H1 (cell line): ENCODE results near the gene NECAB3. TPM values are rescaled to one million over a fixed set of nuclear protein-coding genes. Genes with fewer than 3 reads are reported as not detected.

Experiments
- CTCF ChIA-PET: fragments of 300-600 bp; sonication (Branson Sonifier 250); formaldehyde crosslinking; loops from one replicate; lab custom pipeline; 2021; ENCODE audit not compliant: partially characterized antibody; lab: Charles Lee
- POLR2A ChIA-PET: fragments of 300-600 bp; sonication (Branson Sonifier 250); formaldehyde crosslinking; loops from one replicate; lab custom pipeline; 2021; ENCODE audit warnings: inconsistent platforms; ENCODE audit not compliant: partially characterized antibody; lab: Charles Lee
- DNase-seq, 2 experiments: peaks; one replicate each; pipeline versions ENCODE4 v3.0.0 to v3.0.0-alpha.2; 2010 to 2022; ENCODE audit warnings: low spot score in 2 of 2, low read depth in 1 of 2, mixed read lengths in 1 of 2
- FAIRE-seq: peaks from 2 replicates; lab custom pipeline; 2011; peaks lifted over from hg19 to GRCh38; lab: Jason Lieb, UNC
- H2AFZ ChIP-seq: 2 replicates; pipeline ENCODE4 v1.8.1; 2012; ENCODE audit warnings: low read length, inconsistent platforms
- H2AK5ac ChIP-seq: 2 replicates; pipeline ENCODE4 v1.6.1; 2013; ENCODE audit warnings: low read depth, low read length
- H2BK120ac ChIP-seq: replicated peaks from 2 replicates; pipeline ENCODE3; 2013; ENCODE audit warnings: low read depth, low read length, inconsistent platforms
- H2BK12ac ChIP-seq: 2 replicates; pipeline ENCODE4 v1.6.1; 2013; ENCODE audit warnings: low read depth, low read length
- H2BK15ac ChIP-seq: 2 replicates; pipeline ENCODE4 v1.6.1; 2013; ENCODE audit warnings: low read length
- H2BK20ac ChIP-seq: 2 replicates; pipeline ENCODE4 v1.6.1; 2013; ENCODE audit warnings: low read length
- H2BK5ac ChIP-seq: 2 replicates; pipeline ENCODE4 v1.6.1; 2013; ENCODE audit warnings: low read depth, low read length
- H3K14ac ChIP-seq: 2 replicates; pipeline ENCODE4 v1.6.1; 2013; ENCODE audit warnings: inconsistent platforms; ENCODE audit not compliant: insufficient read length
- H3K18ac ChIP-seq: 2 replicates; pipeline ENCODE4 v1.6.1; 2013; ENCODE audit warnings: low read length; ENCODE audit errors: extremely low read depth
- H3K23ac ChIP-seq: 2 replicates; pipeline ENCODE4 v1.6.1; 2013; ENCODE audit warnings: inconsistent platforms; ENCODE audit not compliant: insufficient read length
- H3K23me2 ChIP-seq: 2 replicates; pipeline ENCODE4 v1.6.1; 2013; ENCODE audit warnings: low read depth, low read length
- H3K27ac ChIP-seq: 2 replicates; pipeline ENCODE4 v1.6.1; 2011; ENCODE audit warnings: low read depth, low read length, inconsistent platforms
- H3K27me3 ChIP-seq, 4 experiments: replicated peaks in 1 of 4; 1 replicate in 1 of 4; 2 replicates in 3 of 4; pipeline versions ENCODE4 v1.6.1 to v1.8.1; 2011 to 2013; ENCODE audit warnings: low read length in 3 of 4, mild to moderate bottlenecking in 3 of 4, inconsistent platforms in 2 of 4, mixed read lengths in 2 of 4, moderate library complexity in 1 of 4; ENCODE audit not compliant: control insufficient read depth in 3 of 4, insufficient read depth in 3 of 4; ENCODE audit errors: extremely low read depth in 1 of 4
- H3K36me3 ChIP-seq, 4 experiments: 2 replicates each; pipeline versions ENCODE4 v1.6.1 to v1.8.1; 2011 to 2013; ENCODE audit warnings: mild to moderate bottlenecking in 4 of 4, low read length in 3 of 4, moderate library complexity in 2 of 4, control low read depth in 1 of 4, inconsistent platforms in 1 of 4; ENCODE audit not compliant: insufficient read depth in 4 of 4, control insufficient read depth in 2 of 4
- H3K4ac ChIP-seq: replicated peaks from 2 replicates; pipeline ENCODE3; 2013; ENCODE audit warnings: low read length, low read depth, mixed read lengths, inconsistent platforms; ENCODE audit not compliant: insufficient read length
- H3K4me1 ChIP-seq, 4 experiments: replicated peaks in 1 of 4; 1 replicate in 1 of 4; 2 replicates in 3 of 4; pipeline versions ENCODE4 v1.6.1 to v1.8.1; 2011 to 2013; ENCODE audit warnings: low read length in 3 of 4, inconsistent platforms in 2 of 4, mixed read lengths in 1 of 4; ENCODE audit not compliant: insufficient read depth in 4 of 4, control insufficient read depth in 3 of 4
- H3K4me2 ChIP-seq, 2 experiments: 2 replicates each; pipeline versions ENCODE4 v1.6.1 to v1.8.1; 2011 to 2013; ENCODE audit warnings: low read depth in 2 of 2, low read length in 2 of 2, control low read depth in 1 of 2, inconsistent platforms in 1 of 2, mild to moderate bottlenecking in 1 of 2; ENCODE audit not compliant: insufficient read depth in 1 of 2
- H3K4me3 ChIP-seq, 4 experiments: fragments of 200-600, 300-600 bp in 1 of 4; sonication (generic), shearing (Covaris generic), sonication (Bioruptor Twin) in 1 of 4; 2 replicates each; pipeline versions ENCODE4 v1.5.1 to v1.8.1; 2011 to 2016; ENCODE audit warnings: low read length in 4 of 4, low read depth in 3 of 4, control low read depth in 2 of 4, inconsistent platforms in 2 of 4, mild to moderate bottlenecking in 2 of 4, mixed read lengths in 1 of 4, moderate library complexity in 1 of 4; ENCODE audit not compliant: insufficient read depth in 2 of 4; ENCODE audit errors: extremely low read depth in 1 of 4
- H3K56ac ChIP-seq: replicated peaks from 2 replicates; pipeline ENCODE3; 2013; ENCODE audit warnings: low read depth, mild to moderate bottlenecking, mixed read lengths, low read length, inconsistent platforms; ENCODE audit not compliant: insufficient read length
- H3K79me1 ChIP-seq: 2 replicates; pipeline ENCODE4 v1.6.1; 2013; ENCODE audit warnings: low read depth, low read length, control low read depth
- H3K79me2 ChIP-seq, 2 experiments: 2 replicates each; pipeline versions ENCODE4 v1.6.1 to v1.8.1; 2012 to 2013; ENCODE audit warnings: low read length in 2 of 2, mild to moderate bottlenecking in 2 of 2, inconsistent platforms in 1 of 2; ENCODE audit not compliant: insufficient read depth in 2 of 2, control insufficient read depth in 1 of 2
- H3K9ac ChIP-seq, 4 experiments: replicated peaks in 1 of 4; 1 replicate in 1 of 4; 2 replicates in 3 of 4; pipeline versions ENCODE4 v1.6.1 to v1.8.1; 2011 to 2013; ENCODE audit warnings: low read depth in 3 of 4, low read length in 3 of 4, control low read depth in 2 of 4, mild to moderate bottlenecking in 2 of 4, moderate library complexity in 2 of 4, inconsistent platforms in 1 of 4; ENCODE audit errors: extremely low read depth in 1 of 4
- H3K9me3 ChIP-seq, 2 experiments: 2 replicates each; pipeline versions ENCODE4 v1.6.1 to v1.8.1; 2012 to 2013; ENCODE audit warnings: mild to moderate bottlenecking in 2 of 2, moderate library complexity in 2 of 2, control low read depth in 1 of 2, inconsistent platforms in 1 of 2, low read depth in 1 of 2, low read length in 1 of 2, mixed read lengths in 1 of 2; ENCODE audit not compliant: insufficient read depth in 2 of 2
- H4K20me1 ChIP-seq, 2 experiments: replicated peaks in 1 of 2; 2 replicates each; pipeline versions ENCODE3 to v1.8.1; 2011 to 2013; ENCODE audit warnings: inconsistent platforms in 2 of 2, low read length in 2 of 2, mild to moderate bottlenecking in 1 of 2; ENCODE audit not compliant: insufficient read depth in 2 of 2, control insufficient read depth in 1 of 2
- H4K5ac ChIP-seq: 2 replicates; pipeline ENCODE4 v1.6.1; 2013; ENCODE audit warnings: low read length, low read depth, mixed read lengths, inconsistent platforms; ENCODE audit not compliant: insufficient read length
- H4K8ac ChIP-seq: 2 replicates; pipeline ENCODE4 v1.8.0; 2013; ENCODE audit warnings: mild to moderate bottlenecking, moderate library complexity, low read length, inconsistent platforms; ENCODE audit not compliant: insufficient read depth; ENCODE audit errors: extremely low read depth
- H4K91ac ChIP-seq: replicated peaks from 2 replicates; pipeline ENCODE3; 2013; ENCODE audit warnings: low read length, mixed read lengths, inconsistent platforms; ENCODE audit not compliant: insufficient read length
- CTCF ChIP-seq, 3 experiments: IDR thresholded peaks; 1 replicate in 2 of 3; 2 replicates in 1 of 3; pipeline versions ENCODE4 v1.5.1 to v1.6.1; 2011; ENCODE audit warnings: low read length in 3 of 3, mild to moderate bottlenecking in 3 of 3, inconsistent platforms in 2 of 3, low read depth in 1 of 3, moderate library complexity in 1 of 3; ENCODE audit not compliant: insufficient read depth in 1 of 3; ENCODE audit errors: control extremely low read depth in 1 of 3
- E2F6 ChIP-seq: IDR thresholded peaks from 2 replicates; pipeline ENCODE4 v1.6.1; 2012; ENCODE audit warnings: inconsistent platforms
- MAX ChIP-seq: IDR thresholded peaks from 2 replicates; pipeline ENCODE4 v1.6.1; 2012; ENCODE audit warnings: inconsistent platforms
- WGBS, 2 experiments: shearing (Covaris generic) in 1 of 2; methylation state at CpG; one replicate each; pipeline versions ENCODE4 v1.1.6 to v1.1.7; 2013 to 2015; ENCODE audit warnings: low lambda C conversion rate in 2 of 2, mixed read lengths in 2 of 2, inconsistent platforms in 1 of 2, low coverage in 1 of 2, missing lambda C conversion rate in 1 of 2; ENCODE audit not compliant: insufficient replicate concordance in 2 of 2, insufficient coverage in 1 of 2, insufficient read length in 1 of 2; ENCODE audit errors: extremely low coverage in 1 of 2, missing lambda C conversion rate in 1 of 2; 5-methylcytosine and 5-hydroxymethylcytosine counted together
- polyA plus RNA-seq, 7 experiments: library from polyadenylated mRNA; depleted of rRNA in 3 of 7; stranded (reverse) in 5 of 7; unstranded in 2 of 7; fragments of >200 nt in 5 of 7; fragments of 200-250 nt in 2 of 7; gene quantifications; 1 replicate in 5 of 7; 2 replicates in 1 of 7; 4 replicates in 1 of 7; pipeline versions ENCODE4 v1.2.1 to v1.2.3, GENCODE V29; 2011 to 2013; ENCODE audit warnings: missing spikeins in 2 of 7, mixed read lengths in 2 of 7
- total RNA-seq: library from RNA; stranded (reverse); fragmentation: NEBNext Ultra II Directional; extraction: Animal tissue kit (Norgen Biotek cat#: 25700); gene quantifications from 2 replicates; pipeline ENCODE4 v1.2.1, GENCODE V29; 2021

NECAB3 gene
- total and polyA plus RNA-seq, 2 of the 8 experiments (the other 6 are each of a cell fraction or from before 2014, with no cell fraction given), result 20.5 to 46.2 TPM

GRCh38 chr20:33694639-33695012 is 20.4 kb upstream of the NECAB3 start:
- Histone ChIP-seq H3K36me3 (no peaks in the 10 kb centered on the region), H3K4me3 (no peak overlapping the region), H3K18ac (no peak overlapping the region), H2AFZ (0 out of 2 replicates have a peak overlapping the region, but pooled peaks have one; percentile 95), H3K23ac (no peak overlapping the region), H2AK5ac (no peak overlapping the region), H3K4ac (no peak overlapping the region), H3K4me2 (no peak overlapping the region; a peak in 1 of 4 replicates), H3K4me1 (peaks cover 0 to 16% (median 9%) of the 10 kb centered on the region in 4 experiments; a peak in 6 of 7 replicates), H3K56ac (no peak overlapping the region), H4K5ac (no peak overlapping the region), H3K14ac (no peak overlapping the region), H3K27ac (no peak overlapping the region), H3K9ac (no peak overlapping the region; a peak in 2 of 7 replicates), H4K8ac (no peak overlapping the region), H3K23me2 (no peaks in the 10 kb centered on the region), H2BK20ac (no peak overlapping the region), H2BK5ac (no peak overlapping the region), H3K79me1 (no peaks in the 10 kb centered on the region), H2BK120ac (no peak overlapping the region), H3K79me2 (no peaks in the 10 kb centered on the region), H4K91ac (no peak overlapping the region)
- DNase-seq (no peak), FAIRE-seq (no peak)
- ChIA-PET POLR2A (interaction anchor here (1.0 to 3.0 kb wide), 5 partner anchors 10 to 31 kb away, joined by 3 to 11 read pairs (median 6); partner anchors contain the start of gene PXMP4), CTCF (interaction anchor here (0.9 to 2.2 kb wide), 5 partner anchors 10 to 30 kb away, joined by 3 to 8 read pairs (median 5); no protein-coding TSS in a partner anchor)
- WGBS, 2 experiments, result 84% methylated on average over 6 of the region's 6 CpGs; no CpG with 5 or more reads in 1 of the 2 experiments
- TF ChIP-seq MAX (peak; percentile 32; the same call in 1 of the 2 replicates), E2F6 (peak; percentile 47; the same call in 1 of the 2 replicates), CTCF (IDR thresholded peaks at IDR 0.05; ENCODE audit: control extremely low read depth in 1 of 3, insufficient read depth in 1 of 3, low read depth in 1 of 3, low read length in 3 of 3) (no peak)
- TF ChIP-seq, all 59 proteins: peak for 2
- Histone ChIP-seq H4K20me1 (no peaks in the 10 kb centered on the region), H3K9me3 (peaks cover 0 to 7% of the 10 kb centered on the region in 2 experiments; a peak in 1 of 4 replicates), H2BK12ac (no peak overlapping the region; the same call in 1 of the 2 replicates), H3K27me3 (peaks cover 0 to 3% (median 2%) of the 10 kb centered on the region in 4 experiments; a peak in 3 of 7 replicates), H2BK15ac (no peak overlapping the region)
